SU-DHL-6 (cell line): Measurements from ENCODE around the gene HRK.
A peak's percentile ranks its signal among the peaks of the same experiment; 100 is the strongest.

Source experiments
- CTCF ChIP-seq: fragments of 200-600 bp; sonication (generic); IDR thresholded peaks from one replicate; pipeline ENCODE4 v1.5.1; 2017; ENCODE audit warnings: antibody characterized with exemption, mild to moderate bottlenecking, low read length, moderate library complexity; ENCODE audit not compliant: insufficient read depth, poor library complexity, severe bottlenecking
- EZH2phosphoT487 ChIP-seq: fragments of 200-600 bp; sonication (generic), shearing (Covaris generic); conservative IDR thresholded peaks from 2 replicates; pipeline ENCODE4 v1.6.1; 2018; ENCODE audit warnings: mild to moderate bottlenecking, antibody characterized with exemption, low read length, moderate library complexity, mixed read lengths

GRCh38 chr12:116916714-116917114 is 35.5 kb upstream of the HRK start:
- peak; percentile 15 for TF ChIP-seq CTCF
- no peak for TF ChIP-seq EZH2phosphoT487
